ENCODE data around the gene LINC00237. TPM values are rescaled to one million over a fixed set of nuclear protein-coding genes. Genes with fewer than 3 reads are reported as not detected.

LINC00237 gene
- total and polyA plus RNA-seq, 8 donors: not detected

DNA sequence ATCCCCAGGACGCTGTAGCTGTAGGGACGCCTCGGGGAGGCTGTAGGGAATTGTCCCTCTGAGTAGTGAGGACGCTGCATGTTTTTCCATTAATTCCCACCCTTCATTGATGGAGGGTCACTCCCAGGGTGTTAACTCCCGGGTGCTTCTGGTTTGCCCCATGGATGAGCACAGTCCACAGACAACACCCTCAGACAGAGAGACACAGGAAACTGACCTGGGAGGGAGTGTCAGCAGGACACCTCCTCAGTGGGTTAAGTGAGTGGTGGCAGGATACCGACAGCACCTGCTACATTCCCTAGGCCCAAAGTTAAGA is 53.5 kb downstream of the LINC00237 start:
- H3K27ac ChIP-seq: no peak overlapping the region
- no peaks in the 10 kb centered on the region for H3K4me1 ChIP-seq
- peaks cover 0 to 28% (median 0%) of the 10 kb centered on the region in 3 donors for H3K27me3 ChIP-seq
- TF ChIP-seq, protein P1, sequence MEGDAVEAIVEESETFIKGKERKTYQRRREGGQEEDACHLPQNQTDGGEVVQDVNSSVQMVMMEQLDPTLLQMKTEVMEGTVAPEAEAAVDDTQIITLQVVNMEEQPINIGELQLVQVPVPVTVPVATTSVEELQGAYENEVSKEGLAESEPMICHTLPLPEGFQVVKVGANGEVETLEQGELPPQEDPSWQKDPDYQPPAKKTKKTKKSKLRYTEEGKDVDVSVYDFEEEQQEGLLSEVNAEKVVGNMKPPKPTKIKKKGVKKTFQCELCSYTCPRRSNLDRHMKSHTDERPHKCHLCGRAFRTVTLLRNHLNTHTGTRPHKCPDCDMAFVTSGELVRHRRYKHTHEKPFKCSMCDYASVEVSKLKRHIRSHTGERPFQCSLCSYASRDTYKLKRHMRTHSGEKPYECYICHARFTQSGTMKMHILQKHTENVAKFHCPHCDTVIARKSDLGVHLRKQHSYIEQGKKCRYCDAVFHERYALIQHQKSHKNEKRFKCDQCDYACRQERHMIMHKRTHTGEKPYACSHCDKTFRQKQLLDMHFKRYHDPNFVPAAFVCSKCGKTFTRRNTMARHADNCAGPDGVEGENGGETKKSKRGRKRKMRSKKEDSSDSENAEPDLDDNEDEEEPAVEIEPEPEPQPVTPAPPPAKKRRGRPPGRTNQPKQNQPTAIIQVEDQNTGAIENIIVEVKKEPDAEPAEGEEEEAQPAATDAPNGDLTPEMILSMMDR (IDR thresholded peaks at IDR 0.05): no peak
- no peaks in the 10 kb centered on the region for H3K9me3 ChIP-seq
- intact Hi-C loops (cut with DNase I; ENCODE audit: low total_unique reads): no loop called here
- WGBS, 5 donors: 58 to 80% (median 78%) methylated on average over 6 of the region's 6 CpGs
- no peak overlapping the region for H3K4me3 ChIP-seq
- no peaks in the 10 kb centered on the region for H3K36me3 ChIP-seq
- no peak for DNase-seq

DNA sequence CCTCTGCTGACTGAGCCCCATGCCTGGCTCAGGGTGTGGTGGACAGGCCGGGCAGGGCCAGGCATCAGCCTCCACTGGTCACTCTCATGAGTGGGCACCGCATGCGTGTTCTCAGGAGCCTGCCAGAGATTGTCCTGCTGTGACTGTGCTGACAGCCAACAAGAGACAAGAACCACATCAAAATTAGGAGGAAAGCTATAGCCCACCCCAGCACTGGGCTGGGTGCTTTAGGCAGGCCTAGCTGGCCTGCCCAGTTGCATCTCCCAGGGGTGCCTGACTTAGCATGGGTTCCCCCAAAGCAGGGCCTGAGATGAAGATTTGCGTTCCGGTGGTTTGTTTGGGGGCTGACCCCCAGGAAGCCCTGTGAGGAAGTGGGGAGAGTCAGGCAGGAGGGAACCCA is 53.9 kb downstream of the LINC00237 start:
- no peak overlapping the region for H3K27ac ChIP-seq
- 88 to 96% (median 94%) methylated on average over 4 to 5 of the region's 5 CpGs for WGBS, 5 donors
- H3K4me1 ChIP-seq: no peaks in the 10 kb centered on the region
- H3K9me3 ChIP-seq: no peaks in the 10 kb centered on the region
- DNase-seq: no peak
- H3K4me3 ChIP-seq: no peak overlapping the region
- intact Hi-C loops (cut with DNase I; ENCODE audit: low total_unique reads): no loop called here
- H3K36me3 ChIP-seq: no peaks in the 10 kb centered on the region
- TF ChIP-seq POLR2AphosphoS5 (IDR thresholded peaks at IDR 0.05) (no peak), POLR2A (IDR thresholded peaks at IDR 0.05) (no peak), EP300 (IDR thresholded peaks at IDR 0.05) (no peak)
- TF ChIP-seq, protein P1 (IDR thresholded peaks at IDR 0.05): no peak
- peaks cover 0 to 31% (median 0%) of the 10 kb centered on the region in 3 donors for H3K27me3 ChIP-seq

GRCh38 chr20:21050710-21051109 is 55.4 kb downstream of the LINC00237 start:
- peaks cover 0 to 46% (median 0%) of the 10 kb centered on the region in 3 donors for H3K27me3 ChIP-seq
- 77 to 93% (median 84%) methylated on average over 3 of the region's 3 CpGs for WGBS, 5 donors

DNA sequence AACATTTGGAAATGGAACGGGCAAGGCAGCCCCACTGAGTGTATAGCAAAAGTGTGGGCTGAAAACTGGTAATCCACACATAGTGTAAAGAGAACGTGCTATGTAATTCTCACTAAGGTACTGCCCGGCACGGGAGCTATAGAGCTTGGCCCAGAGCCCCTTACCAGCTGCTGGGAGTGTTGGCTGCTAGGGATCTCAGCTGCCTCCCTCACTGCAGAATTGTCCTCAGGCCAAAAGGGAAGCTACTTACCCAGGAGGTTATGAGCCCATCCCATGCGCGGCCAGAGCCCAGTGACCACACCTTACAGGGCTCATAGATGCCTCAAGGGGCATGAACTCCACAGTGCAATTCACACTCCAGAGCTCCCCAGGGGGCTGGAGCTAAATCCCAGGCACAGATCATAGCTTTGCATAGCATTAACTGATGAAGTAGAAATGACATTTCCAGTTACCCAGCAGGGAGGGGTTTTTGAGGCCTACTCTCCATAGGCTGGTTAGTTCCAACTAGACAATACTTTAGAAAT is 56.8 kb downstream of the LINC00237 start:
- no peak overlapping the region for H3K27ac ChIP-seq
- no peak overlapping the region for H3K4me3 ChIP-seq
- no peaks in the 10 kb centered on the region for H3K9me3 ChIP-seq
- H3K4me1 ChIP-seq: no peaks in the 10 kb centered on the region
- intact Hi-C loops (cut with DNase I; ENCODE audit: low total_unique reads): no loop called here
- H3K36me3 ChIP-seq: no peaks in the 10 kb centered on the region
- no peak for TF ChIP-seq EP300 (IDR thresholded peaks at IDR 0.05)
- TF ChIP-seq POLR2AphosphoS5 (IDR thresholded peaks at IDR 0.05): no peak
- TF ChIP-seq, protein P1 (IDR thresholded peaks at IDR 0.05): no peak
- no peak for TF ChIP-seq POLR2A (IDR thresholded peaks at IDR 0.05)
- H3K27me3 ChIP-seq: peaks cover 0 to 50% (median 0%) of the 10 kb centered on the region in 3 donors
- WGBS, 5 donors: 79 to 97% (median 86%) methylated on average over 6 of the region's 6 CpGs
- DNase-seq: no peak

More at GRCh38 chr20:21050710-21051109, 55.4 kb downstream of the LINC00237 start:
- TF ChIP-seq POLR2AphosphoS5 (IDR thresholded peaks at IDR 0.05): no peak
- TF ChIP-seq EP300 (IDR thresholded peaks at IDR 0.05): no peak
- TF ChIP-seq, protein P1 (IDR thresholded peaks at IDR 0.05): no peak
- no peak for TF ChIP-seq POLR2A (IDR thresholded peaks at IDR 0.05)
- Histone ChIP-seq H3K36me3 (no peaks in the 10 kb centered on the region), H3K9me3 (no peaks in the 10 kb centered on the region), H3K4me3 (no peak overlapping the region), H3K27ac (no peak overlapping the region), H3K4me1 (no peaks in the 10 kb centered on the region)
- DNase-seq: no peak
- intact Hi-C loops (cut with DNase I; ENCODE audit: low total_unique reads): no loop called here

Data from stomach (tissue), 9 donors.